GM13976 (cell line): ENCODE data around the gene SLF1.
A peak's percentile ranks its signal among the peaks of the same experiment; 100 is the strongest.

Experiments used
- DNase-seq: peaks from one replicate; pipeline ENCODE4 v3.0.0; 2012; ENCODE audit warnings: low spot score
- in situ Hi-C: fragments of 300-500 bp; cut with MboI; formaldehyde crosslinking; loops from one replicate; pipeline ENCODE4 v1.12.0; 2022; ENCODE audit warnings: low sequenced_read_pairs, mixed read lengths, inconsistent platforms; ENCODE audit not compliant: unreplicated experiment
- TF ChIP-seq, protein P1 (sequence below): IDR thresholded peaks from 2 replicates; pipeline ENCODE4 v1.5.1; 2012; ENCODE audit warnings: borderline replicate concordance, mild to moderate bottlenecking; ENCODE audit not compliant: insufficient read depth; ENCODE audit errors: extremely low read depth, missing control alignments, control extremely low read depth

Gene SLF1

DNA sequence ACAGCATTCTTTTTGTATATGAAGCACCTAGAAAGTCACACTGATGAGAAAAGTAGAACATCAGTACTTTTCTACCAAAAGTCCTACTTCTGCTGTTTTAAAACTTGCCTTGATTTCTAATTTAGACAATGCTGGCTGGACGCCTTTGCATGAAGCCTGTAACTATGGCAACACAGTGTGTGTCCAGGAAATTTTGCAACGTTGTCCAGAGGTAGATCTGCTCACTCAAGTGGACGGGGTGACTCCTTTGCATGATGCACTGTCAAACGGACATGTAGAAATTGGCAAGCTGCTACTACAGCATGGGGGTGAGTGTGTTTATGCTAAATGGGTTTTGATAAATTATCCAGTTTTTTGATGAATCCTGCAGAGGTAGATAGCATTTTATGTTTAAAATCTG lies 73.5 kb downstream of the SLF1 start:
- TF ChIP-seq, protein P1, sequence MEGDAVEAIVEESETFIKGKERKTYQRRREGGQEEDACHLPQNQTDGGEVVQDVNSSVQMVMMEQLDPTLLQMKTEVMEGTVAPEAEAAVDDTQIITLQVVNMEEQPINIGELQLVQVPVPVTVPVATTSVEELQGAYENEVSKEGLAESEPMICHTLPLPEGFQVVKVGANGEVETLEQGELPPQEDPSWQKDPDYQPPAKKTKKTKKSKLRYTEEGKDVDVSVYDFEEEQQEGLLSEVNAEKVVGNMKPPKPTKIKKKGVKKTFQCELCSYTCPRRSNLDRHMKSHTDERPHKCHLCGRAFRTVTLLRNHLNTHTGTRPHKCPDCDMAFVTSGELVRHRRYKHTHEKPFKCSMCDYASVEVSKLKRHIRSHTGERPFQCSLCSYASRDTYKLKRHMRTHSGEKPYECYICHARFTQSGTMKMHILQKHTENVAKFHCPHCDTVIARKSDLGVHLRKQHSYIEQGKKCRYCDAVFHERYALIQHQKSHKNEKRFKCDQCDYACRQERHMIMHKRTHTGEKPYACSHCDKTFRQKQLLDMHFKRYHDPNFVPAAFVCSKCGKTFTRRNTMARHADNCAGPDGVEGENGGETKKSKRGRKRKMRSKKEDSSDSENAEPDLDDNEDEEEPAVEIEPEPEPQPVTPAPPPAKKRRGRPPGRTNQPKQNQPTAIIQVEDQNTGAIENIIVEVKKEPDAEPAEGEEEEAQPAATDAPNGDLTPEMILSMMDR, result no peak
- in situ Hi-C loops, result no loop called here
- no peak for DNase-seq

DNA sequence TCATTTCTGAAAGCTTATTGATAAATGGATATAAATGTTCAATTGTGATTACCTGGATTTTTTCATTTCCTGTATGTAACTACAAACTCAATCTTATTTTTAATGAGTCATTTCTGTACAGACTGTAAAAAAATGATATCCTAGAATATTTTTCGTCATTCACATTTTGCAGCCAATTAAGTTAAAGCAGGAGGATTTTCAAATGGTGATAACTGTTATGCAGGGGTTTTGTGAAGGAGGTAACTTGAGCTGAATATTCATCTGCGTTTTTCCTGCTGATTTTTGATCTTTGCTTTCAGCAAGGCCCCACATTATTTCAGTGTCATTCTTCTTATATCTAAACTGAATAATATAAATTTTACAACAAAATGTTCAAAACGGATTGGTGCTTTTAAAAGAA lies 74.1 kb downstream of the SLF1 start:
- TF ChIP-seq, protein P1, result no peak
- in situ Hi-C loops, result no loop called here
- no peak for DNase-seq

DNA sequence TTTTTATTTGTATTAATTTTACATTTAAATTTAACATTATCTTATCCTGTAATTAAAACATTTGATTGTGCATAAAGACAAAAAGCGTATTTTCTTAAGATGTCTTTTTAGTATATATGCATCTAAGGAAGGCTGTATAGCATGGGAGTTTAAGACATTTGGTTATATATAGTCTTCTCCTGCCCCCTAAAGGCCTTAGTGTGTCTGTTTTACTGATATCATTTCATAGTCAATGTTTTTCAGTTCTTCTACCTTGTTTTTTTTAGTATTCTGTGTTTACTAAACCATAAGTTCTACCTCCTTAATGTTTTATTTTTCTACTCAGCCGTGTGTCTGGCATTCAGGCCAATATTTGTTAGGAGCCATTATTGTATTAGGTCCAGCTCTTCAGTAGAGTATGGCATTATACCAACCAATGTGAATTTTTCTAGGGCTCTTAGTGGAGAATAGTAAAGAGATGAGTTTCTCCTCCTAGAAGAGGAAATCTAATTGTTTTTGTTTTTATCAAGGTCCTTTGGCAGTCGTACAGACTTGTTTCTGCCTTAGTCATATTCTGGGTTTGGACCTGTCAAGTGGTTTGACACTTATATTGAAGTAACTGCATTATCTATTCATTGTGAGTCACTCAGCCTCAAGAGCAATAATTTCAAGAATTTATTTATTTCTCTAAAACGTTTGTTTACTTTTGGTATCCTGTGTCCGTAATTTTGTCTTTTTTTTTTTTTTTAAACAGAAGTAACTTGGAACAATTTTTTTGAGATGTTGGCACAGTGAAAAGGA lies 74.8 kb downstream of the SLF1 start:
- no peak for DNase-seq

DNA sequence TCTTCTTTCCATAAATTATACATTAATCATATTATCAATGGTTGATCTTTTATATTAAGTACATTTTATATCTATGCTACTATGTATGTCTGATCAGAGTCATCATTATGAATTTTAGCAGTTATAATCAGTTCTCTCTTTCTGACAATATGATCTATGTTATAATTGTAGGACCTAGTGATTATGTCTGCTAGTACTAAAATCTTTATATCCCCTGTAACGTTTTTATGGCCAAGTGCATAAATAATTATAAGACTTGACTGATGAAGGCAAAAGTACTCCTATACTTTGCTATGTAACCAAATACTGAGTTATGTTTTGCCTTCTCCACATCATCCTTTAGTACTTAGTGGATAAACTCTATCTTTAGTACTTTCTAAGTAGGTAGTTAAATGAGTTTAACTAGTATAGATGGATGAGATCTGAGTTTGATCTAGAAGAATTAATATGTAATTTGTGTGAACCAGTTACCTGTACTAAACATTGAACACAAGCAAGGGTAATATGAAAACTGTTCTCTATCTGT lies 75.4 kb downstream of the SLF1 start:
- in situ Hi-C loops, result no loop called here
- no peak for DNase-seq
- TF ChIP-seq, protein P1, result no peak

More for the DNA sequence above, 74.8 kb downstream of the SLF1 start:
- TF ChIP-seq, protein P1, result peak; percentile 38
- in situ Hi-C loops, result no loop called here

DNA sequence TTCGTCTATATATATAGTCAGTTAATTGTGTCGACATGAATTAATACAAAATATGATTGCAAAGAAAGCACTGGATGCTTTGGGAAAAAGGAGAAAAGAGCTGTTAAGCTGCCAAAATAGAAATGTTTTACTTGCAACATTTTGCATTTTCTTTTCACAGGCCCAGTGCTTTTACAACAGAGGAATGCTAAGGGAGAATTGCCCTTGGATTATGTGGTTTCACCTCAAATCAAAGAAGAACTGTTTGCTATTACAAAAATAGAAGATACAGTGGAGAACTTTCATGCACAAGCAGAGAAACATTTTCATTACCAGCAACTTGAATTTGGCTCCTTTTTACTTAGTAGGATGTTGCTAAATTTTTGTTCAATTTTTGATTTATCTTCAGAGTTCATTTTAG lies 76.2 kb downstream of the SLF1 start:
- no peak for DNase-seq
- in situ Hi-C loops, result no loop called here
- TF ChIP-seq, protein P1, result no peak

DNA sequence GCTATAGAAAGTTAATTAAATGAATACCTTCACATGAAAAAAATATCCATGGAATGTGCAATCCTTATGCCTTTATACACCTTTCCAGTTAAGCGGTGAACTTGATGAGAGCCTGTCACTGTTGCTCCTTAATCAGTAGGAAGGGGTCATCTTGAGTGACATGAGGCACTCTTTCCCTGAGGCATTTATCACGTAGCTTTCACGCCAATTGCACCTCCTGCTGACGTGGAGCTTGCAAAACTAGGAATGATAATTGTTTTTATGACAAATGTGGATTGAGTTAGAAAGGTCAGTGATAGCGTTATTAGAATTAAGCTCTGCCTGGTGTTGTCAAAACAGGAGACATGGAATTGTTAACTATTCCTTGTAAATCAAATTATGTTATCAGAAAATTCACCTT lies 79.7 kb downstream of the SLF1 start:
- no peak for DNase-seq
- in situ Hi-C loops, result no loop called here
- TF ChIP-seq, protein P1, result no peak
